Prostate gland (tissue), 2 donors: Measurements from ENCODE around the gene ZMYM1.

Experiments used
- CTCF ChIP-seq, 4 experiments: fragments of 200-600 bp in 2 of 4; fragments of 450-650 bp in 2 of 4; sonication (generic) in 2 of 4; IDR thresholded peaks; 1 replicate in 3 of 4; 2 replicates in 1 of 4; pipeline ENCODE4 v1.5.1; 2016 to 2019; ENCODE audit warnings: antibody characterized with exemption in 4 of 4, mild to moderate bottlenecking in 2 of 4, moderate library complexity in 2 of 4
- POLR2A ChIP-seq: fragments of 450-650 bp; IDR thresholded peaks from one replicate; pipeline ENCODE4 v1.6.1; 2016; ENCODE audit warnings: antibody characterized with exemption, mild to moderate bottlenecking

DNA sequence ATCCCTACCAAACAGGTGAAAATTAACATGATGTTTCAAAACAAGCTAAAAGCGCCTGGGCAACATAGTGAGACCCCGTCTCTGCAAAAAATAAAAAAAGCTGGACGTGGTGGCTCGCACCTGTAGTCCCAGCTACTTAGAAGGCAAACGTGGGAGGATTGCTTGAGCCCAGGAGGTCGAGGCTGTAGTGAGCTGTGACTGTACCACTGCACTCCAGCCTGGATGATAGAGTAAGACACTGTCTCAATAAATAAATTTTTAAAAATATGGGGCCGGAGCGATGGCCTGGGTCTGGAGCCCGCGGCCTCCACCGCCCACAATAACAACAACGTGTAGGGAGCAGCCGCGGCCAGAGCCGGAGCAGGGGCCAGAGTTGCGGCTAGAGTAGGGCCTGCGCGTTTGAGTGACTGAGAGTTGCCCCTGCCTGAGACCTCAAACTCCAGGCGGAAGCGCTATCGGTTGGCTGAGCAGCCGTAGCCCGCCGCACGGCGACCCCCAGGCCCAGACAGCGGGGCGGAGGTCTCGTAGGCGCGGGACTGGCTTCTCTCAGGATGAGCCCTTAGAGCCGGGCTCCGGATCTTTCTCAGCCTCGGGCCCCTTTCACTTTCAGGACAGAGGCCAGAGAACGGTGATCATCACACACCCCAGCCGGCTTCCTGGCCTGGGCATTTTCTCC lies 41.4 kb downstream of the ZMYM1 start:
- TF ChIP-seq POLR2A, result no peak
- no peak for TF ChIP-seq CTCF (IDR thresholded peaks at IDR 0.05)
